Anterior cingulate cortex (tissue), 58 donors: ENCODE data around the gene STXBP6.
"Not testable (repeated sequence)": the region's sequence is repeated elsewhere in the genome, so short reads cannot be mapped to it uniquely, and the experiment has no call there.

ENCODE experiments used
- DNase-seq, 58 donors: peaks; one replicate each; lab custom pipeline; 2025; lab: John Stamatoyannopoulos, UW

The STXBP6 gene

DNA sequence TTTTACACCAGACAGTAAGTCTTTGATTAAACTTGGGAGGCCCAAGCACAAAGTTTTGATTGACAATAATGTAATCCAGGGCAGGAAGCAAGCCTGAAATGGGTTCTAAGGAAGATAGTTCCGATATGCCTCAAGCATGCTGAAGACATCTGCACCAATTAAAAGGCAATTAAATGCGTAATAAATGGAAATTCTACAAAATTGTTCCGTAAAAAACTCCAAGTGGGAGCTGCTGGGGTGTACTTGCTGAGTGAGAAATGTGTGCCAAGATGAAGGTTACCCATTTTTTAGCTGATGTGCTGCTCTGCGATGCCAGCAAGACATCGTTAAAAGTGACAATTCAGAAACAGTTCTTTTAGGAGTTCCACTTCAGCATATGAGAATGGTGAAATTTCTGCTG is 269.7 kb downstream of the STXBP6 start:
- no peak for DNase-seq

GRCh38 chr14:24777678-24778077 is 272.3 kb downstream of the STXBP6 start:
- DNase-seq = no peak

DNA sequence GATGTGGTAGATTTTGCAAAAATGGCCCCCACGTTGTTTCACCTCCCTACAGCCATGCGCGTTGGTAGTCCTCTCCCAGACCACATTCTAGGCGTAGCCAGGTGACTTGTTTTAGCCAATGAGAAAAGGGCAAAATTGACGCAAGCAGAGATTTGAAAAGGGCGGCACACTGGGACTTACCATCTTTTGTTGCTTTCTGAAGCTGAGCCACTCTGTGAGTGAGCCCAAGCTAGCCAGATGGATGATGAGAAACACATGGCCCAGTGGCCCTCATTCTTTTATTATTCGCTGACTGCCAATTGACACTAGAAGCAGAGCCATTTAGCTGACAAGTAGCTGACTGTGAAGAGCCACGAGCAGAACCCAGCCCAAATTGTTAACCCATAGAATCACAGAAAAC is 274.0 kb downstream of the STXBP6 start:
- DNase-seq = no peak

GRCh38 chr14:24774187-24774915 is 275.6 kb downstream of the STXBP6 start:
- no peak for DNase-seq

- not testable (repeated sequence) for DNase-seq
These were observed 276.4 kb downstream of the STXBP6 start for GRCh38 chr14:24773564-24773963.

DNA sequence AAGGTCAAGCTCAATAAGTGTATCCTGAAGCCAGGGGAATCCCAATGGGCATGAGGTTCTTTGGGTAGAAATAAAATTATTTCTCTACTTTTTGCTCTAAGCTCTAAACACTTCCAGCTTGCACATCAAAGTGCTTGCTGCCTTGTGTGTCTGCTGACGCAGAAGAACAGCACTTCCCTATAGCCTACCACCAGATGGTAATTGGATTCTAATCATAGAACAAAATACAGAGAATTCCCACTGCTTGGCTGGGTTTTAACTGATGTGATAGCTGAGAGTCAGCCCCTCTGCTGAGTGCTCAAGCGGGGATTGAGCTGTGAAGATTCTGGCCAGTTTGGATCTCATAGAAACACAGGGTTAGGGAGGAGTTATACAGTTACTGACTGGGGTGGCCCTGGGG is 283.5 kb downstream of the STXBP6 start:
- peak in 6 of 58 donors; percentile 2 to 39 (median 16) for DNase-seq

DNA sequence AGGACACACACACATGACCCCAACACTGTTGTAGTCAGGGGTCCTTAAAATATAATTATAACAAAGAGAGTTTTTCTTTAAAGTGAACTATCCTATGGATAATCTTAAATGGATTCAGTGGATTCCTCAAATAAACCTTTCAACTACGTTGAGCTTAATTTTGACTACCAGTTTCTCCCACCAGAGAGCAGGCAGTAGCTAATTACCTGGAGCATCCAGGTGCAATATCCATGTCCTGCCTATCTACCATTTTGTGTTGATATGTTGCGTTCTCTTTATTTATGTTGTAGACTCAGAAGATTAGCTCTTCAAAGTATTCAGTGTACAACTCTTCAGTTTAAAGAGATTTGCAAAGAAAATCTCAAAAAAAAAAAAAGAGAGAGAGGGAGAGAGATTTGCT is 288.8 kb downstream of the STXBP6 start:
- no peak for DNase-seq
